Nephron (organoid): Measurements from ENCODE around the gene RDH8.

Experiments
- H3K27ac Mint-ChIP-seq, 3 experiments: 2 replicates each; pipeline ENCODE4 v1.8.0; 2020; ENCODE audit warnings: mixed read lengths in 3 of 3, mild to moderate bottlenecking in 2 of 3, moderate library complexity in 1 of 3
- H3K27me3 Mint-ChIP-seq: 2 replicates; pipeline ENCODE4 v1.8.0; 2021; ENCODE audit warnings: low read depth, mild to moderate bottlenecking, moderate library complexity, mixed read lengths
- H3K36me3 Mint-ChIP-seq: 2 replicates; pipeline ENCODE4 v1.8.0; 2020; ENCODE audit warnings: low read depth, mixed read lengths
- H3K4me1 Mint-ChIP-seq: 2 replicates; pipeline ENCODE4 v1.8.0; 2020; ENCODE audit warnings: mixed read lengths
- H3K4me3 Mint-ChIP-seq, 3 experiments: 2 replicates each; pipeline ENCODE4 v1.8.0; 2020; ENCODE audit warnings: mild to moderate bottlenecking in 3 of 3, mixed read lengths in 3 of 3, moderate library complexity in 2 of 3
- H3K9me3 Mint-ChIP-seq: 2 replicates; pipeline ENCODE4 v1.8.0; 2020; ENCODE audit warnings: mixed read lengths
- TF ChIP-seq, protein P1 (sequence below), 3 experiments: fragments of 200-600 bp; sonication (generic); IDR thresholded peaks; one replicate each; pipeline ENCODE4 v1.5.0; 2021; ENCODE audit warnings: antibody characterized with exemption in 3 of 3; ENCODE audit not compliant: unreplicated experiment in 3 of 3

The RDH8 gene

DNA sequence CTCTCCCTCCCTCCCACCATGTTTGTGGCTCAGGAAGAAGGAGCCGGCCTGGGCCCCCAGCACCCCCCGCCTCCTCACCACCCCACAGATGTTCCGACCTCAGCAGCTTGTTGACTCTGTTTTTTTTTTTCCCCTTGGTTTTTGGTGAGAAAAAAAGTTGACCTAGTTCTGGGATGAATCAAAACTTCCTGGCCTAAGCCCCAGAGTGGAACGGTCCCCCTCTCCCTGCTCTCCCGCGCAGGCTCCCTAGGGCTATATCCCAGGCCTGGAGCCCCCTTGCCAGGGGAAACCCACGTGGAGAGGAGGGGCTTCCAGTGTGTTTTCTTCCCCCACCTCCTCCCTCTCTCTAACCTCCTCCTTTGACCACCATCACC is 7.0 kb upstream of the RDH8 start:
- Mint-ChIP-seq H3K27ac (peak overlapping the region in 2 of 3 experiments; percentile 16 to 58), H3K4me1 (peaks cover 22% of the 10 kb centered on the region), H3K27me3 (peaks cover 43% of the 10 kb centered on the region), H3K4me3 (no peak overlapping the region), H3K36me3 (no peaks in the 10 kb centered on the region), H3K9me3 (no peaks in the 10 kb centered on the region)
- TF ChIP-seq, protein P1, sequence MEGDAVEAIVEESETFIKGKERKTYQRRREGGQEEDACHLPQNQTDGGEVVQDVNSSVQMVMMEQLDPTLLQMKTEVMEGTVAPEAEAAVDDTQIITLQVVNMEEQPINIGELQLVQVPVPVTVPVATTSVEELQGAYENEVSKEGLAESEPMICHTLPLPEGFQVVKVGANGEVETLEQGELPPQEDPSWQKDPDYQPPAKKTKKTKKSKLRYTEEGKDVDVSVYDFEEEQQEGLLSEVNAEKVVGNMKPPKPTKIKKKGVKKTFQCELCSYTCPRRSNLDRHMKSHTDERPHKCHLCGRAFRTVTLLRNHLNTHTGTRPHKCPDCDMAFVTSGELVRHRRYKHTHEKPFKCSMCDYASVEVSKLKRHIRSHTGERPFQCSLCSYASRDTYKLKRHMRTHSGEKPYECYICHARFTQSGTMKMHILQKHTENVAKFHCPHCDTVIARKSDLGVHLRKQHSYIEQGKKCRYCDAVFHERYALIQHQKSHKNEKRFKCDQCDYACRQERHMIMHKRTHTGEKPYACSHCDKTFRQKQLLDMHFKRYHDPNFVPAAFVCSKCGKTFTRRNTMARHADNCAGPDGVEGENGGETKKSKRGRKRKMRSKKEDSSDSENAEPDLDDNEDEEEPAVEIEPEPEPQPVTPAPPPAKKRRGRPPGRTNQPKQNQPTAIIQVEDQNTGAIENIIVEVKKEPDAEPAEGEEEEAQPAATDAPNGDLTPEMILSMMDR (IDR thresholded peaks at IDR 0.05; ENCODE audit: unreplicated experiment in 3 of 3): no peak

GRCh38 chr19:10006752-10007323 is 6.4 kb upstream of the RDH8 start:
- TF ChIP-seq, protein P1 (IDR thresholded peaks at IDR 0.05; ENCODE audit: unreplicated experiment in 3 of 3): no peak
- peak overlapping the region in 2 of 3 experiments; percentile 1 to 35 for H3K4me3 Mint-ChIP-seq
- peaks cover 48% of the 10 kb centered on the region for H3K27me3 Mint-ChIP-seq
- H3K27ac Mint-ChIP-seq: peak overlapping the region; percentile 5 to 58 (median 16)
- H3K9me3 Mint-ChIP-seq: no peaks in the 10 kb centered on the region
- no peaks in the 10 kb centered on the region for H3K36me3 Mint-ChIP-seq
- peaks cover 22% of the 10 kb centered on the region for H3K4me1 Mint-ChIP-seq

DNA sequence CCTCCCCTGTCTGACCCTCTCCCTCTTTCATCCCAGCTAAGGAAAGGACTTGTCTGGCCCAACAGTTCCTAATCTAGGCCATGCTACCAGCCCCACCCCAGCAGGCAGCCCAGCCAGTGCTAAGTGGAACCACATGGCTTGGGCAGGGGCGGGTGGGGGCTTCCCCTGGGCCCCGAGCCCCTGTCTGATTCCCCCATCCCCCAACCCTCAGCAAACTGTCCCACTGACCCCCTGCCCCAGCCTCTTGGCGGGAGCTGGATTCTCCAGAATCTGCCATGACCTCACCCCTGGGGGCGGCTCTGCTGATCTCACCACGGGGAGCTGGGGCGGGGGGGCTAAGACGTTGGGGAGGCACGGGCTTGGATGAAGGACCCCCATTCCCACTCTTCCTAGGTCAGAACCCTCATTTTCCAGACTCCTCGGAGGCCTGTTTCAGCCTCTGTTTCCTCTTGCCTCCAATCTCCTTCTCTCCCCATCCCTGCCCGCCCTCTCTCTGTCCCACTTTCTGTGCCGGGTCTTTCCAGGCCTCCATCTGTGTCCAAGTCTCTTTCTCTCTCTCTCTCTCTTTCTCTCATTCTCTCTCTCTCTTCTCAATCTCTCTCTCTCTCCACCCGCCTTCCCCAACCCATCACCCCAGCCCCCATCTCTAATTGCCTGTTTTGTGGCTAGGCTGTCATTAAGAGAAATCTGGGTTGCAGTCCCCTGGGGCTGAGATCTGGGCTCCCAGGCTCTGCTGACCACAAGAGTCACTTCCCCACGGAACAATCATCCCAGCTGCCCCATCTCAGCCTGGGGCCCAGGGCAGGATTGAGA is 5.7 kb upstream of the RDH8 start:
- Mint-ChIP-seq H3K4me3 (peak overlapping the region in 1 of 3 experiments; percentile 1), H3K4me1 (peaks cover 22% of the 10 kb centered on the region), H3K27ac (peak overlapping the region in 1 of 3 experiments; percentile 58), H3K36me3 (no peaks in the 10 kb centered on the region), H3K27me3 (peaks cover 55% of the 10 kb centered on the region), H3K9me3 (no peaks in the 10 kb centered on the region)
- TF ChIP-seq, protein P1 (IDR thresholded peaks at IDR 0.05; ENCODE audit: unreplicated experiment in 3 of 3): no peak

DNA sequence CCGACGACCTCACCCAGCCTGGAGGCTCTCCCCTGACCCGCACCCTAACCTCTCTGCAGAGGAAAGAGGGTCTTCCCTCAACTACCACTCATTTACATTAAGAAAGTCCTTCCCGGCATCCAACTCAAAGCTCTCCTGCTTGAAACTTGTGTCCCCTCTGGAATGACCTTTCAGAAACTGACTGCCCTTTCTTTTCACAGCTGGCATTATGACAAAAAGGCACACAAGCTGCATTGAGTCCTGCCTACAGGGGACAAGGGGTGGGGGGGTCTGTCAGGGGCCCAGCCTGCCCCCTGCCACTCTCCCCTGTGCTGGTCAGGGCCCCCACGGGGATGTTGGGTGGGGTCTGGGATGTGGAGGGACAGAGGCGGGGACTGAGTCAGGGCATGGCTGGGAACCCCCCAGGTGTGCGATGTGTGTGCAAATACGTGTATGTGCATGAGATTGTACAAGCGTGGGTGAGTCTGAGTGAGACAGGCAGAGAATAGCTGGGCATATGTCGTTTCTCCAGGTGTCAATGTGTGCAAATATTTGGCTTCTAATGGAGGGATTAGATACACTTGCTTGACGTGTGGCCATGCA is 5.0 kb upstream of the RDH8 start:
- Mint-ChIP-seq H3K27ac (peak overlapping the region; percentile 2 to 58 (median 4)), H3K4me3 (peak overlapping the region; percentile 47 to 74 (median 54)), H3K9me3 (no peaks in the 10 kb centered on the region), H3K36me3 (no peaks in the 10 kb centered on the region), H3K4me1 (peaks cover 22% of the 10 kb centered on the region), H3K27me3 (peaks cover 61% of the 10 kb centered on the region)
- TF ChIP-seq, protein P1 (IDR thresholded peaks at IDR 0.05; ENCODE audit: unreplicated experiment in 3 of 3): no peak

- peaks cover 75% of the 10 kb centered on the region for H3K27me3 Mint-ChIP-seq
- H3K9me3 Mint-ChIP-seq: no peaks in the 10 kb centered on the region
- TF ChIP-seq, protein P1 (IDR thresholded peaks at IDR 0.05; ENCODE audit: unreplicated experiment in 3 of 3): no peak
- peaks cover 22% of the 10 kb centered on the region for H3K4me1 Mint-ChIP-seq
- H3K36me3 Mint-ChIP-seq: no peaks in the 10 kb centered on the region
- peak overlapping the region; percentile 65 to 84 (median 66) for H3K4me3 Mint-ChIP-seq
- peak overlapping the region in 1 of 3 experiments; percentile 18 for H3K27ac Mint-ChIP-seq
Observed at GRCh38 chr19:10009714-10010224, 3.5 kb upstream of the RDH8 start.
